Subcutaneous adipose tissue (tissue), 4 donors: ENCODE data around the gene CETN3. TPM values are rescaled to one million over a fixed set of nuclear protein-coding genes. Genes with fewer than 3 reads are reported as not detected.

Experiments
- CTCF ChIP-seq: fragments of 450-650 bp; IDR thresholded peaks from one replicate; pipeline ENCODE4 v1.5.1; 2016; ENCODE audit warnings: low read depth, mild to moderate bottlenecking, control low read depth, antibody characterized with exemption, moderate library complexity
- total RNA-seq, 4 donors: library from RNA; depleted of rRNA; stranded (reverse); fragments of >200 nt; gene quantifications; one replicate each; pipeline ENCODE4 v1.1.0, GENCODE V29; 2016

Gene CETN3
- total RNA-seq, 4 donors from 2014 or later, result 11.6 to 19.9 (median 17.4) TPM

DNA sequence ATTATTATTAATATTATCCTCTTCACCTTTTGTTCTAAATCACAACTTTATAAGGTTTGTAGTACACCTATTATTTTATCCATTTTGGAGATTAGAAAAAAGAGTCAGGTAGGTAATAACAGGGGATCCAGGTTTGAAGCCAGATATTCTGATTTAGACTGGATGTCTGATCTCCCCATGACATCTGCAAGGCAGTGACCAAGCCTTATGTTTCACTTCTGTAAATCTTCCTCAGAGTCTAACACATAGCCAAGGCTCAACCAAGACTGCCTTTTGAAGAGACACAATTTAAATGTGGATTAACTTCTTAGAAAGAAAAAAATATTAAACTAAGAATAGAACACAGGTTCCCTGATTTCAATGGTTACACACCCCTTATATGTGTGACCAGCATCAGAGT lies 44.2 kb downstream of the CETN3 start:
- no peak for TF ChIP-seq CTCF

- TF ChIP-seq CTCF, result no peak
Measured at GRCh38 chr5:90359073-90359920, 50.3 kb downstream of the CETN3 start.

DNA sequence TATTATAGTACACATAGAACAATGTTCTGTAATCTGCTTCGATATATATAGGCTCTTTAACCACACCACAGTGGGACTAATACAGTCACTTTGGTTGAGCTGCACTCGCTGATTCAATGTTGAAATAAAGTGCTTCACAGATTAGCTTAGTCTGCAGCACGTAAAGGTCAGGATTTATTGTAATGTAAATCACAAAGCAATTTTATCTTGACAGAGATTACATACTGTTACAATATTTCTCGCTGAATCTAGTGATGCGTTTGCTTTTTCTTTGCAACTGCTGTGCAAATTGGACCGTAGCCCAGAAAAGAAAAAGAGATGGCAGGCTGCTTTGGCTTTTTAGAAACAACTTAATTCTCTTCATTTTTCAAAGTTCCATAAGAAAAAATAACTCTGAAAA lies 52.9 kb downstream of the CETN3 start:
- TF ChIP-seq CTCF, result no peak

DNA sequence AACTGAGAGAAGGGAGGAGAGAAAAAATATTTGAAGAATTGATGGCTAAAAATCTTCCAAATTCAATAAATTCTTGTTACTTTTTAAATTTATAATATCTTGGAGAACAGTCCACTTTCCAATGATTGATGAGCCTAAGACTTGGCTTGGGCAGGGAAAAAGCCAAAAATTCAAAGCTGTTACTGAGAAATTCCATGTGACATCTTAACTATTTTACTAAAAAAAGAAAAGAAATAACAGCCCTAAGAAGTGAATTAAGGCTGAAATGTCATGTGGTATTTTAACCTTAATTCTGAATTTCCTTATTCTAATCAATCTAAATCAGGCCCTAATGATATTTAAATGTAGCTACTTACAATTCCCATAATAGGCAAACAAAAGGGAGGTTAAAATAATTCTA lies 53.4 kb downstream of the CETN3 start:
- TF ChIP-seq CTCF, result no peak

GRCh38 chr5:90355635-90356034 lies 53.9 kb downstream of the CETN3 start:
- no peak for TF ChIP-seq CTCF

DNA sequence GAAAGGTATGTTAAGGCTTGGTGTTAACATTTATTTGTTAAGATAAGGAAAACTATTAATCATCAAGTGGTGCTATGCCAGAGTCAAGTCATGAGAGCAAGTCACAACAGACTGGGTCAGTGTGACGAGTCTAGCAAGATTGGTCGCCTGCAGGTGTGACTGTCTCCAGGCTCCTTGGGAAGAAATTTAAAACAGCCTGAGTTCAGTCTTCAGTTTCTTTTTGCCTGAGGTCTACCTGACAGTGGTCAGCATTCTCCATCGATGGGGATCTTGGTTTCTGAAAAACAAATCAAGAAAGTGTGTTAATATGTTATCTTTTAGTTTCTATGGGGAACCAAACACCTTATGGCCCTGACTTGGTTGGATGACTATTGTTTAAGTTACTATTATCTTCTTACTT lies 56.3 kb downstream of the CETN3 start:
- no peak for TF ChIP-seq CTCF

DNA sequence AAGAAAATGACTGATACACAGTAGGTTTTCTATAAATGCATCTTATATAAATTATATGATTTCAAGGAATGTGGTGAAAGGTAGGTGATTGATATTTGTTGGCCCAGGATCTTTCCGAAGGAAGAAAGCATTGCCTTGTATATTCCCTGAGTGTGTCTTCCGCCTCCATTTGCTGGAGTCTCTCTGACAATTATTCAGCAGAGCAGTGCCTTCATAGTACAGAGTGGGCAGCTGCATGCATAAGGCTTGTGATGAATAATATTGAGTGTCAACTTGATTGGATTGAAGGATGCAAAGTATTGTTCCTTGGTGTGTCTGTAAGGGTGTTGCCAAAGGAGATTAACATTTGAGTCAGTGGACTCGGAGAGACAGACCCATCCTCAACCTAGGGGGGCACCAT lies 58.5 kb downstream of the CETN3 start:
- TF ChIP-seq CTCF, result no peak
